ENCODE measurements around the gene ADGRL3. TPM values are rescaled to one million over a fixed set of nuclear protein-coding genes. Genes with fewer than 3 reads are reported as not detected.

The ADGRL3 gene
- total RNA-seq, 2 experiments from 2014 or later: not detected

GRCh38 chr4:61185288-61185687 is 14.8 kb upstream of the ADGRL3 start:
- DNase-seq (ENCODE audit: low spot score): no peak
- TF ChIP-seq EZH2phosphoT487 (IDR thresholded peaks at IDR 0.05; ENCODE audit: borderline replicate concordance, low read depth, low read length) (no peak), CTCF (conservative IDR thresholded peaks at IDR 0.05; ENCODE audit: low read length) (no peak)
- H3K9me3 ChIP-seq (ENCODE audit: low read length): no peaks in the 10 kb centered on the region
- no peaks in the 10 kb centered on the region for H3K36me3 ChIP-seq (ENCODE audit: insufficient read depth, low read length)
- no peak overlapping the region for H3K4me3 ChIP-seq (ENCODE audit: low read depth, low read length, poor library complexity, severe bottlenecking)
- H3K4me1 ChIP-seq (ENCODE audit: insufficient read depth, low read length, poor library complexity, severe bottlenecking): no peaks in the 10 kb centered on the region
- POLR2A ChIA-PET: no interaction called here
- no peak overlapping the region for H2AFZ ChIP-seq (ENCODE audit: low read length)
- no peak overlapping the region for H3K27ac ChIP-seq (ENCODE audit: low read depth, low read length, poor library complexity, severe bottlenecking)
- no peaks in the 10 kb centered on the region for H3K9me2 ChIP-seq (ENCODE audit: insufficient read depth, low read length)
- BruUV-seq (replicated peaks): no TSS peak
- H4K20me1 ChIP-seq (ENCODE audit: insufficient read depth, low read length): no peaks in the 10 kb centered on the region
- H3K4me2 ChIP-seq (ENCODE audit: low read length): no peak overlapping the region
- CTCF ChIA-PET (ENCODE audit: unreplicated experiment): no interaction called here
- H3K79me2 ChIP-seq (ENCODE audit: insufficient read depth, low read depth, low read length): no peaks in the 10 kb centered on the region
- intact Hi-C loops (cut with micrococcal nuclease; ENCODE audit: unreplicated experiment): no loop called here

- Histone ChIP-seq H4K20me1 (ENCODE audit: insufficient read depth, low read length) (no peaks in the 10 kb centered on the region), H3K27ac (ENCODE audit: low read depth, low read length, poor library complexity, severe bottlenecking) (no peak overlapping the region), H2AFZ (ENCODE audit: low read length) (no peak overlapping the region), H3K9me3 (ENCODE audit: low read length) (no peaks in the 10 kb centered on the region), H3K9me2 (ENCODE audit: insufficient read depth, low read length) (no peaks in the 10 kb centered on the region), H3K4me3 (ENCODE audit: low read depth, low read length, poor library complexity, severe bottlenecking) (no peak overlapping the region), H3K4me2 (ENCODE audit: low read length) (no peak overlapping the region), H3K36me3 (ENCODE audit: insufficient read depth, low read length) (no peaks in the 10 kb centered on the region), H3K4me1 (ENCODE audit: insufficient read depth, low read length, poor library complexity, severe bottlenecking) (no peaks in the 10 kb centered on the region), H3K79me2 (ENCODE audit: insufficient read depth, low read depth, low read length) (no peaks in the 10 kb centered on the region)
- TF ChIP-seq CTCF (conservative IDR thresholded peaks at IDR 0.05; ENCODE audit: low read length): no peak
- no peak for TF ChIP-seq EZH2phosphoT487 (IDR thresholded peaks at IDR 0.05; ENCODE audit: borderline replicate concordance, low read depth, low read length)
- ChIA-PET POLR2A (interaction anchor here (0.7 kb wide), 1 partner anchor 1849 kb away, joined by 3 read pairs; no protein-coding TSS in a partner anchor), CTCF (ENCODE audit: unreplicated experiment) (no interaction called here)
- no TSS peak for BruUV-seq (replicated peaks)
- DNase-seq (ENCODE audit: low spot score): no peak
- intact Hi-C loops (cut with micrococcal nuclease; ENCODE audit: unreplicated experiment): no loop called here
Measured at GRCh38 chr4:61192392-61192791, 7.7 kb upstream of the ADGRL3 start.

DNA sequence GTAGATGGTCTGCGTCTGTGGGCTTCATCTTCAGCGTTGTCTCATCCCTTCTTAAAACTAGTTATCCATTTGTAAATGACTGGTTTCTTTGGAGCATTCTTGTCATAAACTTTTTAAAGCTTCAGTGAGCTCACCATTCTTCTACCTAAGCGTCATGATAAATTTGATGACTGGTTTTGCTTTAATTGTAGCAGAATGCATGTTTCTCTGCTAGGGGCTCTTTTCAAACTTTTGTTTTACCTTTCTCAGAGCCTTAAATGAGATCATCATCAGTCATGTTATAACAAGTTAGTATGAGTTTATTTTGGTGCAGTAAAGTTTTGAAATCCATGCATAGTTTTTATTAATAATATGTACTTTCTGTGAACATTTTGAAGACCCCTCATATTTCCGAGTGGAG is 6.3 kb upstream of the ADGRL3 start:
- ChIA-PET CTCF (ENCODE audit: unreplicated experiment) (no interaction called here), POLR2A (no interaction called here)
- H2AFZ ChIP-seq (ENCODE audit: low read length): no peak overlapping the region
- H3K9me2 ChIP-seq (ENCODE audit: insufficient read depth, low read length): no peaks in the 10 kb centered on the region
- no peaks in the 10 kb centered on the region for H3K79me2 ChIP-seq (ENCODE audit: insufficient read depth, low read depth, low read length)
- H3K4me2 ChIP-seq (ENCODE audit: low read length): no peak overlapping the region
- TF ChIP-seq CTCF (conservative IDR thresholded peaks at IDR 0.05; ENCODE audit: low read length): no peak
- no peak for TF ChIP-seq EZH2phosphoT487 (IDR thresholded peaks at IDR 0.05; ENCODE audit: borderline replicate concordance, low read depth, low read length)
- no peaks in the 10 kb centered on the region for H4K20me1 ChIP-seq (ENCODE audit: insufficient read depth, low read length)
- H3K4me3 ChIP-seq (ENCODE audit: low read depth, low read length, poor library complexity, severe bottlenecking): no peak overlapping the region
- DNase-seq (ENCODE audit: low spot score): no peak
- H3K36me3 ChIP-seq (ENCODE audit: insufficient read depth, low read length): no peaks in the 10 kb centered on the region
- intact Hi-C loops (cut with micrococcal nuclease; ENCODE audit: unreplicated experiment): no loop called here
- no peaks in the 10 kb centered on the region for H3K9me3 ChIP-seq (ENCODE audit: low read length)
- H3K4me1 ChIP-seq (ENCODE audit: insufficient read depth, low read length, poor library complexity, severe bottlenecking): no peaks in the 10 kb centered on the region
- H3K27ac ChIP-seq (ENCODE audit: low read depth, low read length, poor library complexity, severe bottlenecking): no peak overlapping the region
- BruUV-seq (replicated peaks): no TSS peak

All from OCI-LY7 (cell line).